NCI-H1417 treated with DMSO at 0.1 percent for 48 hours (cell line): Measurements from ENCODE around the gene IER5L.
"Not testable (repeated sequence)": the region's sequence is repeated elsewhere in the genome, so short reads cannot be mapped to it uniquely, and the experiment has no call there.

Experiments
- DNase-seq: peaks from one replicate; lab custom pipeline; 2025; lab: John Stamatoyannopoulos, UW

IER5L gene

GRCh38 chr9:129178568-129179382 is 714 bp upstream of the IER5L start:
- no peak for DNase-seq

GRCh38 chr9:129177443-129177790 is 644 bp downstream of the IER5L start:
- no peak for DNase-seq

- DNase-seq, result no peak
These were observed 1.2 kb downstream of the IER5L start for GRCh38 chr9:129176701-129177442.

GRCh38 chr9:129175825-129176633 is 2.0 kb downstream of the IER5L start:
- DNase-seq, result no peak

- no peak for DNase-seq
These were observed 2.6 kb downstream of the IER5L start for GRCh38 chr9:129175515-129175824.

- no peak for DNase-seq
These were observed 3.1 kb downstream of the IER5L start for GRCh38 chr9:129174724-129175514.

- DNase-seq, result peak; percentile 31
These were observed 3.8 kb downstream of the IER5L start for GRCh38 chr9:129174102-129174723.

GRCh38 chr9:129173296-129174101 is 4.6 kb downstream of the IER5L start:
- no peak for DNase-seq

GRCh38 chr9:129172816-129173215 is 5.2 kb downstream of the IER5L start:
- DNase-seq, result no peak

GRCh38 chr9:129171993-129172751 is 5.9 kb downstream of the IER5L start:
- no peak for DNase-seq

- DNase-seq, result no peak
These were observed 7.8 kb downstream of the IER5L start for GRCh38 chr9:129170229-129170628.

GRCh38 chr9:129166623-129167557 is 11.2 kb downstream of the IER5L start:
- peak; percentile 33 for DNase-seq

GRCh38 chr9:129165198-129165597 is 12.9 kb downstream of the IER5L start:
- DNase-seq, result no peak

- no peak for DNase-seq
These were observed 13.7 kb downstream of the IER5L start for GRCh38 chr9:129164246-129164930.

- no peak for DNase-seq
These were observed 14.3 kb downstream of the IER5L start for GRCh38 chr9:129163753-129164152.

- not testable (repeated sequence) for DNase-seq
These were observed 14.8 kb downstream of the IER5L start for GRCh38 chr9:129163198-129163670.

- no peak for DNase-seq
These were observed 15.4 kb downstream of the IER5L start for GRCh38 chr9:129162497-129163197.

- no peak for DNase-seq
These were observed 16.6 kb downstream of the IER5L start for GRCh38 chr9:129161534-129161837.
